Vagina (tissue), 2 donors: ENCODE results near the gene NPM3. TPM values are rescaled to one million over a fixed set of nuclear protein-coding genes. Genes with fewer than 3 reads are reported as not detected.

Experiments used
- DNase-seq, 2 donors: peaks; one replicate each; pipeline ENCODE4 v3.0.0-alpha.2; 2017; ENCODE audit errors: extremely low spot score in 2 of 2
- H3K27ac ChIP-seq: fragments of 200-600 bp; sonication (generic); one replicate; pipeline ENCODE4 v1.5.1; 2019
- H3K27me3 ChIP-seq: fragments of 200-600 bp; sonication (generic); one replicate; pipeline ENCODE4 v1.5.1; 2019
- H3K36me3 ChIP-seq, 2 donors: fragments of 200-600 bp; sonication (generic); one replicate each; pipeline ENCODE4 v1.5.1; 2017 to 2019
- H3K4me1 ChIP-seq: fragments of 200-600 bp; sonication (generic); one replicate; pipeline ENCODE4 v1.5.1; 2019
- H3K4me3 ChIP-seq, 2 donors: fragments of 200-600 bp; sonication (generic); 1 replicate in 1 of 2; 2 replicates in 1 of 2; pipeline ENCODE4 v1.5.1; 2016 to 2019
- H3K9me3 ChIP-seq: fragments of 200-600 bp; sonication (generic); one replicate; pipeline ENCODE4 v1.5.1; 2019
- POLR2A ChIP-seq, 2 donors: fragments of 450-650 bp; IDR thresholded peaks; one replicate each; pipeline ENCODE4 v1.6.1; 2017; ENCODE audit warnings: antibody characterized with exemption in 2 of 2, mild to moderate bottlenecking in 2 of 2, moderate library complexity in 2 of 2
- POLR2AphosphoS5 ChIP-seq, 2 donors: sonication (generic); formaldehyde crosslinking; IDR thresholded peaks; one replicate each; pipeline ENCODE4 v1.9.0; 2017; ENCODE audit warnings: antibody characterized with exemption in 2 of 2, mild to moderate bottlenecking in 2 of 2, low read depth in 1 of 2; ENCODE audit not compliant: insufficient read depth in 1 of 2
- intact Hi-C: fragments of 100-400 bp; cut with DNase I; formaldehyde crosslinking; loops from one replicate; pipeline ENCODE4 v1.15.1; 2023
- total RNA-seq: library from RNA; depleted of rRNA; stranded (reverse); fragments of >200 nt; gene quantifications from one replicate; pipeline ENCODE4 v1.2.3, GENCODE V29; 2016
- TF ChIP-seq, protein P1 (sequence below), 3 experiments: fragments of 450-650 bp in 2 of 3; fragments of 200-600 bp in 1 of 3; sonication (generic) in 1 of 3; IDR thresholded peaks; one replicate each; pipeline ENCODE4 v1.5.1; 2017 to 2019; ENCODE audit warnings: antibody characterized with exemption in 3 of 3, mild to moderate bottlenecking in 2 of 3, moderate library complexity in 2 of 3

NPM3 gene
- total RNA-seq, 1 donor from 2014 or later: 39.5 TPM

GRCh38 chr10:101824736-101825135, 41.5 kb upstream of the NPM3 start:
- DNase-seq: no peak
- H3K4me1 ChIP-seq: peaks cover 5% of the 10 kb centered on the region
- intact Hi-C loops: no loop called here
- H3K9me3 ChIP-seq: no peaks in the 10 kb centered on the region
- no peak overlapping the region for H3K4me3 ChIP-seq
- TF ChIP-seq POLR2AphosphoS5 (IDR thresholded peaks at IDR 0.05; ENCODE audit: insufficient read depth in 1 of 2, low read depth in 1 of 2): no peak
- TF ChIP-seq POLR2A (IDR thresholded peaks at IDR 0.05): no peak
- TF ChIP-seq, protein P1, sequence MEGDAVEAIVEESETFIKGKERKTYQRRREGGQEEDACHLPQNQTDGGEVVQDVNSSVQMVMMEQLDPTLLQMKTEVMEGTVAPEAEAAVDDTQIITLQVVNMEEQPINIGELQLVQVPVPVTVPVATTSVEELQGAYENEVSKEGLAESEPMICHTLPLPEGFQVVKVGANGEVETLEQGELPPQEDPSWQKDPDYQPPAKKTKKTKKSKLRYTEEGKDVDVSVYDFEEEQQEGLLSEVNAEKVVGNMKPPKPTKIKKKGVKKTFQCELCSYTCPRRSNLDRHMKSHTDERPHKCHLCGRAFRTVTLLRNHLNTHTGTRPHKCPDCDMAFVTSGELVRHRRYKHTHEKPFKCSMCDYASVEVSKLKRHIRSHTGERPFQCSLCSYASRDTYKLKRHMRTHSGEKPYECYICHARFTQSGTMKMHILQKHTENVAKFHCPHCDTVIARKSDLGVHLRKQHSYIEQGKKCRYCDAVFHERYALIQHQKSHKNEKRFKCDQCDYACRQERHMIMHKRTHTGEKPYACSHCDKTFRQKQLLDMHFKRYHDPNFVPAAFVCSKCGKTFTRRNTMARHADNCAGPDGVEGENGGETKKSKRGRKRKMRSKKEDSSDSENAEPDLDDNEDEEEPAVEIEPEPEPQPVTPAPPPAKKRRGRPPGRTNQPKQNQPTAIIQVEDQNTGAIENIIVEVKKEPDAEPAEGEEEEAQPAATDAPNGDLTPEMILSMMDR (IDR thresholded peaks at IDR 0.05): no peak
- H3K27ac ChIP-seq: no peak overlapping the region
- H3K36me3 ChIP-seq: no peaks in the 10 kb centered on the region
- no peaks in the 10 kb centered on the region for H3K27me3 ChIP-seq

DNA sequence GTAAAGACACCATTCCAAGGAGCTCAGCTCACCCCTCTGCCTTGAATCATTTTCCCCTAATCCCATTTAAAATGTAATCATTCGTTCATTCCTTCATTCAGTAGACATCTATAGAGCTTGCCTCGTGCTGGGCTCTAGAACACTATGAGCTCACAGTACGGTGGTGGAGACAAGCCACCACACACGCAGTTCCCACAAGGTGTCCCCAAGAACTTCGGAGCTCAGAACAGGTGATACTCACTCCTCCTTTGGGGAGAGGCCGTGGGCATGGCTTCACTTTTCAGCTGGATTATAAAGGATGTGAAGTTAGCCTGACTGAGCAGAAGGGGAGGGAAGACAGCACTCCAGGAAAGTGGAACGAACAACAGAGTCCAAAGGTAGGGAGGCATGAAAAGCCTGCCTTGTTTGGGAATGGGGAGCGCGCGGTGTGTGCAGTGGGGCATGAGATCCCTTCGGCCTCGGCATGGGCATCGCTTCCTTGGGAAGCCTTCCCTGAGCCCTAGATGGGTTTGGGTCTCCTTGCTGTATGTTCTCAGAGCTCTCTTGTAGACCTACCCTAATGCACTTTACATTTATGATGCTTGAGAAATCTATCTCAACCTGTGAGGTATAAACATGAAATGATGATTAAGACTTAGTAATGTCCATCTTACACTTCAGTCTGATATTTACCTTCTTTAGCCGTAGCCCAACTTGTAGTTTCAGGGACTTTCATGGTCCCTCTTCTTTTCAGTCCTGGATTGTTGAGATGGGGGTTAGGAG, 35.8 kb upstream of the NPM3 start:
- Histone ChIP-seq H3K4me3 (peak overlapping the region; percentile 73 to 99), H3K27me3 (no peaks in the 10 kb centered on the region), H3K36me3 (no peaks in the 10 kb centered on the region), H3K9me3 (no peaks in the 10 kb centered on the region), H3K27ac (peak overlapping the region; percentile 99), H3K4me1 (peaks cover 27% of the 10 kb centered on the region)
- peak in 1 of 2 donors; percentile 89 for DNase-seq
- TF ChIP-seq, protein P1 (IDR thresholded peaks at IDR 0.05): no peak
- TF ChIP-seq POLR2A (IDR thresholded peaks at IDR 0.05): peak in 1 of 2 donors; percentile 1
- intact Hi-C loops: no loop called here

DNA sequence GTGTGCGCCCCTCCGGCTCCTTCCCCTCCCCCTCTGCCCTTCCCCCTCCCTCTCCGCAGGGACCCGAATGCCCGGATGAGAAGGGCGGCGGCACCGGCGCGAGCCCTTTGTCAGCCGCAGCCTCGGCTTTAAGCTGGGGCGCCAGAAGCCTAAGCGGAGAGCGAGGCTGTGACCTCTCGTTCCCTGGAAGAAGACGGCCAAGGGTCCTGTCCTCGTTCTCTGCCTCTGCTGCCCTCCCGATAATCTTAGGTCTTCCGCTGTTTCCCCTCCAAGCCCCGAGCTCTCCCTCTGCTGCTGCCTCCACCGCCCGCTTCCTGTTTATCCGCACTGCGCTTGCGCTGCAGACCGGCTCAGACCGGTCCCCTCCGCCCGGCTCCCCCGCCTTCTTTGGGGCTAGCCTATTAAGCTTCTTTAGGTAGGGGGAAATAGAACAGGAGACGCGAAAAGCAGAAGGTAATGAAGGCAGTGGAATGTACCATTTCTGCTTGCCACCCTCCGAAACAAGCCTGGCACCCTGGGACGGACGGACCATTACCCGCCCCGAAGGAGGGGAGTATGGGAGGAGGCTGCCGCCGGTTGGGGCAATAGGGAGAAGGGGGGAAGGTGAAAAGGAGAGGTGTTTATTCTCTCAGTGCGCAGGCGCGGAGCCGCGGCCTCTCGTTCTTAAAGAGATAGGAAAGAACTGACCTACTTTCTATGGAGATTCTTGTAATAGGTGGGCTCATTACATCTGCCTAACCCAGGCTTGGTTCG, 35.0 kb upstream of the NPM3 start, which contains the start of gene OGA:
TSS of gene OGA (minus strand) at position 326 of the 753 bp plus-strand sequence. CDS start 422 bp downstream, outside the sequence.
- TF ChIP-seq, protein P1 (IDR thresholded peaks at IDR 0.05): no peak
- peak; percentile 80 to 99 for TF ChIP-seq POLR2A (IDR thresholded peaks at IDR 0.05)
- peak; percentile 98 to 100 for TF ChIP-seq POLR2AphosphoS5 (IDR thresholded peaks at IDR 0.05; ENCODE audit: insufficient read depth in 1 of 2, low read depth in 1 of 2)
- intact Hi-C loops: no loop called here

GRCh38 chr10:101817337-101818118, 34.3 kb upstream of the NPM3 start:
- TF ChIP-seq POLR2A (IDR thresholded peaks at IDR 0.05) (no peak), POLR2AphosphoS5 (IDR thresholded peaks at IDR 0.05; ENCODE audit: insufficient read depth in 1 of 2, low read depth in 1 of 2) (peak in 1 of 2 donors; percentile 17)
- TF ChIP-seq, protein P1 (IDR thresholded peaks at IDR 0.05): no peak
- peak overlapping the region; percentile 73 to 99 for H3K4me3 ChIP-seq
- no peaks in the 10 kb centered on the region for H3K27me3 ChIP-seq
- no peak for DNase-seq
- peaks cover 0 to 6% of the 10 kb centered on the region in 2 donors for H3K36me3 ChIP-seq
- intact Hi-C loops: no loop called here
- no peaks in the 10 kb centered on the region for H3K9me3 ChIP-seq
- peak overlapping the region; percentile 99 for H3K27ac ChIP-seq
- H3K4me1 ChIP-seq: peaks cover 42% of the 10 kb centered on the region

More for the DNA sequence above, 35.0 kb upstream of the NPM3 start, which contains the start of gene OGA:
- Histone ChIP-seq H3K27ac (peak within 1 kb of the TSS; percentile 99), H3K4me1 (peaks cover 35% of the 10 kb centered on the region), H3K4me3 (peak within 1 kb of the TSS; percentile 73 to 99), H3K36me3 (peaks cover 0 to 2% of the 10 kb centered on the region in 2 donors), H3K27me3 (no peaks in the 10 kb centered on the region), H3K9me3 (no peaks in the 10 kb centered on the region)
- DNase-seq: peak; percentile 99 to 100
